WI38 (cell line): ENCODE data around the gene HLX.

Source experiments
- H3K4me3 ChIP-seq: 2 replicates; pipeline ENCODE4 v1.5.1; 2011; ENCODE audit warnings: low read depth, mild to moderate bottlenecking, control low read depth, low read length
- TF ChIP-seq, protein P1 (sequence below): IDR thresholded peaks from 2 replicates; pipeline ENCODE4 v1.5.1; 2012; ENCODE audit warnings: low read depth, mild to moderate bottlenecking, control low read depth, low read length

HLX gene, protein sequence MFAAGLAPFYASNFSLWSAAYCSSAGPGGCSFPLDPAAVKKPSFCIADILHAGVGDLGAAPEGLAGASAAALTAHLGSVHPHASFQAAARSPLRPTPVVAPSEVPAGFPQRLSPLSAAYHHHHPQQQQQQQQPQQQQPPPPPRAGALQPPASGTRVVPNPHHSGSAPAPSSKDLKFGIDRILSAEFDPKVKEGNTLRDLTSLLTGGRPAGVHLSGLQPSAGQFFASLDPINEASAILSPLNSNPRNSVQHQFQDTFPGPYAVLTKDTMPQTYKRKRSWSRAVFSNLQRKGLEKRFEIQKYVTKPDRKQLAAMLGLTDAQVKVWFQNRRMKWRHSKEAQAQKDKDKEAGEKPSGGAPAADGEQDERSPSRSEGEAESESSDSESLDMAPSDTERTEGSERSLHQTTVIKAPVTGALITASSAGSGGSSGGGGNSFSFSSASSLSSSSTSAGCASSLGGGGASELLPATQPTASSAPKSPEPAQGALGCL

DNA sequence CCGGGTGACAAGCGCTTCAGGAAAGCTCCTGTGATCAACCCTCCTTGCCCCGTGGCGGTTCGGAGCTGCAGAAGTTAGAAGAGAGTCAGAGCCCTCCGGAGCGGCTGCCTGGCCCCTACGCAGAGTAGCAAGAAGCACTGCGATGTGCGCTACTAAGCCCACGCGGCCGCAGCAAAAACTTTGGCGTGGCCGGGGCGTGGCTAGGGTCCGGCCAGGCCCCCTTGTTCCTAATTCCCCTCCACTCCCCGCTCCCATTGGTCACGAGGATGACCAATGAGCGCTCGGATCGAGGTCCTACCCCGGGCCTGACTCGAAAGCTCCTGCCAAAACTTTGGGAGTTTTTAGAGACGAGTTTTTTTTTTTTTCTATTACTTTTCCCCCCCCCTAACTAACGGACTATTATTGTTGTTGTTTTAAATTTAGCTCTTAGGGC, at the start of gene HLX:
Gene HLX, plus strand, starts transcription at position 368 of the 433 bp plus-strand sequence. CDS start 415 bp downstream, outside the sequence.
- TF ChIP-seq, protein P1, sequence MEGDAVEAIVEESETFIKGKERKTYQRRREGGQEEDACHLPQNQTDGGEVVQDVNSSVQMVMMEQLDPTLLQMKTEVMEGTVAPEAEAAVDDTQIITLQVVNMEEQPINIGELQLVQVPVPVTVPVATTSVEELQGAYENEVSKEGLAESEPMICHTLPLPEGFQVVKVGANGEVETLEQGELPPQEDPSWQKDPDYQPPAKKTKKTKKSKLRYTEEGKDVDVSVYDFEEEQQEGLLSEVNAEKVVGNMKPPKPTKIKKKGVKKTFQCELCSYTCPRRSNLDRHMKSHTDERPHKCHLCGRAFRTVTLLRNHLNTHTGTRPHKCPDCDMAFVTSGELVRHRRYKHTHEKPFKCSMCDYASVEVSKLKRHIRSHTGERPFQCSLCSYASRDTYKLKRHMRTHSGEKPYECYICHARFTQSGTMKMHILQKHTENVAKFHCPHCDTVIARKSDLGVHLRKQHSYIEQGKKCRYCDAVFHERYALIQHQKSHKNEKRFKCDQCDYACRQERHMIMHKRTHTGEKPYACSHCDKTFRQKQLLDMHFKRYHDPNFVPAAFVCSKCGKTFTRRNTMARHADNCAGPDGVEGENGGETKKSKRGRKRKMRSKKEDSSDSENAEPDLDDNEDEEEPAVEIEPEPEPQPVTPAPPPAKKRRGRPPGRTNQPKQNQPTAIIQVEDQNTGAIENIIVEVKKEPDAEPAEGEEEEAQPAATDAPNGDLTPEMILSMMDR, result no peak

DNA sequence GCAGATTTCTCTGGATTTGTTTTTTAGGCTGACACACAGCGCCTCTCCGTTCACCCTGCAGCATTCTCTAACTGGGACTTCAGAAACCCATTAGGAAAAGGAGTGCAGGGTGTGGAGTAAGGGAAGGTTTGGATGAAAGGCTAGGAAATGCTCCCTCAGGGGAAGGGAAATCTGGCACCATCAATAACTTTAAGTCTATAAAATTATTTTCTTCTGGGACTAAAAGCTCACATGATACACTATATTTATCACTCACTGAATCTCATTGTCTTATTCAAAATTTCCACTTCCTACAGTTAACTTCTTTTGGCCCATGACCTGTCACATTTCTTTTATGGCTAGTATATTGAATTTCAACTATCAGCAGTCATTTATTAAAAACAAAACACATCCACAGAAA, 45.8 kb upstream of the HLX start:
- TF ChIP-seq, protein P1, result no peak
- H3K4me3 ChIP-seq, result no peak overlapping the region

More for the DNA sequence above, at the start of gene HLX:
- peak within 1 kb of the TSS; percentile 79 for H3K4me3 ChIP-seq

DNA sequence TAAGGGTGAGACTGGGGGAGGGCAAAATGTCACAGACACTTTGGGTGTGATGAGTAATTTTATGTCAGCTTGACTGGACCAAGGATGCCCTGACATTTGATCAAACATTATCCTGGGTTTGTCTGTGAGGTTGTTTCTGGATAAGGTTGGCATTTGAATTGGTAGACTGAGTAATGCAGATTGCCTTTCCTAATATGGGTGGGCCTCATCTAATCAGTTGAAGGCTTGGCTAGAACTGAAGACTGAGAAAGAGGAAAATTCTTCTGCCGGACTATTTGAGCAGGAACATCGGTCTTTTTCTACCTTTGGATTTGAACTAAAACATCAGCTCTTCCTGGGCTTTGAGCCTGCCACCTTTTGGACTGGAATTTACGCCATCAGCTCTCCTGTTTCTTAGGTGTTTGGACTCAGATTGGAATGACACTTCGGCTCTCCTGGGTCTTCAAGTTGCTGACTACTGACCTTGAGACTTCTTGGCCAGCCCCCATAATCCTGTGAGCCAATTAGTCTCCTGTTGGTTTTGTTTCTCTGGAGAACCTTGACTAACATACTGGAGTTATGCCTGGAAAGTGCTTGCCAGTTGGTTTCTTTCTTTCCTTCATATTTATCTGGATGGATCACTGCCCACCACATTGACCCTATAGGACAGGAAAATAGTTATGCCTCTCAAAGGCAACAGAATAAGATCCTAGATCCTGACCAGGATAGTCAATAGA, 44.9 kb upstream of the HLX start:
- TF ChIP-seq, protein P1, result no peak
- H3K4me3 ChIP-seq, result no peak overlapping the region

DNA sequence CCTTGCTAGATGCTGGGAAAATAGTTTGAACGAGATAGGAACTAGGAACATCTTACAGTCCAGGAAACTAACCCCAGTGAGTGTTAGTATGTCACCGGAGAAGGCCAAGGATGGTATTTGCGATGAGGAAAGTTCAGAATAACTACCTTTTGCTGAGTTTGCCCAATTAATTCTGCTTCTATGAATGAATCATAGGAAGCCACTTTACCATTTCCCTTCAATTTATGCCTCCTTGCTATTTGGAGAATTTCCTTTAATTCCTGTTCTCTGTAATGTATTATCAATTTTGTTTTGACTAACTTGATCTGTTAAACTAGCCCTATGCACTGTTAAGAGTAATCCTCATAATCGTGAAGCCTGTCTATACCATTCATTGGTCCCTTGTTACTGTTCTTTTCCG, 40.7 kb upstream of the HLX start:
- no peak overlapping the region for H3K4me3 ChIP-seq
- TF ChIP-seq, protein P1, result no peak

DNA sequence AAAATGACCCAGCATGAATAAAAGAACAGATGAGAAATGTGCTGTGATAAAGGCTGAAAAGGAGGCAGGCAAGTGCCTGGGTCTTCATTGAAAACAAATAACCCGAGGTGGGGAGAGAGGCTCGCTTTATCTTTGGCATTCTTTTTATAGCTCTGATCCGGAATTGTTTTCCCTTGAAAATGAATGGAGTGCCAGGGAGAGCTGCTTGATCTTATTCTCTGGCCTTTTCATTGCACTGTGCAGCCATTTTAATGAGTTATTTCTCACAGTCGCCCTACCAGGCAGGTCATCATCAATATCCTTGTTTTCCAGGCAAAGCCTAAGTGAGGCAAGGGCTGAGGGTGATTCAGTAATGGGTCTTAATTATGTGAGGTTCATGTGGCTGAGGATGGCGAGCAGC, 39.8 kb upstream of the HLX start:
- TF ChIP-seq, protein P1, result no peak
- H3K4me3 ChIP-seq, result no peak overlapping the region

DNA sequence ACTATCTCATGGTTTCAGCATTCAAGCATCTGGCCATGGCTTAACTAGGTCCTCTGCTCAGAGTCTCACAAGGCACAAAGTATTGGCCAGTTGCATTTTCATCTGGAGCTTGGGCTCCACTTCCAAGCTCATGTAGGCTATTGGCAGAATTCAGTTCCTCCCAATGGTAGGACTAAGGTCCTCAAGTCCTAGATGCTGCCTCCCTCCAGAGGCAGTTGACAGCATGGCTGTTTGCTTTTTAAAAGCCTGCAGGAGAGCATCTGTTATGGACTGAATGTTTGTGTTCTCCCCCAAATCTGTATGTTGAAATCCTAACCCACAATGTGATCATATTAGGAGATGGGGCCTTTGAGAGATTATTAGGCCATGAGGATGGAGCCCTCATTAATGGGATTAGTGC, 38.0 kb upstream of the HLX start:
- H3K4me3 ChIP-seq, result no peak overlapping the region
- TF ChIP-seq, protein P1, result no peak
